Nephron (organoid): ENCODE results near the gene PBOV1.

Experiments
- H3K27ac Mint-ChIP-seq, 3 experiments: 2 replicates each; pipeline ENCODE4 v1.8.0; 2020; ENCODE audit warnings: mixed read lengths in 3 of 3, mild to moderate bottlenecking in 2 of 3, moderate library complexity in 1 of 3
- H3K27me3 Mint-ChIP-seq: 2 replicates; pipeline ENCODE4 v1.8.0; 2021; ENCODE audit warnings: low read depth, mild to moderate bottlenecking, moderate library complexity, mixed read lengths
- H3K36me3 Mint-ChIP-seq: 2 replicates; pipeline ENCODE4 v1.8.0; 2020; ENCODE audit warnings: low read depth, mixed read lengths
- H3K4me1 Mint-ChIP-seq: 2 replicates; pipeline ENCODE4 v1.8.0; 2020; ENCODE audit warnings: mixed read lengths
- H3K4me3 Mint-ChIP-seq, 3 experiments: 2 replicates each; pipeline ENCODE4 v1.8.0; 2020; ENCODE audit warnings: mild to moderate bottlenecking in 3 of 3, mixed read lengths in 3 of 3, moderate library complexity in 2 of 3
- H3K9me3 Mint-ChIP-seq: 2 replicates; pipeline ENCODE4 v1.8.0; 2020; ENCODE audit warnings: mixed read lengths
- TF ChIP-seq, protein P1 (sequence below), 3 experiments: fragments of 200-600 bp; sonication (generic); IDR thresholded peaks; one replicate each; pipeline ENCODE4 v1.5.0; 2021; ENCODE audit warnings: antibody characterized with exemption in 3 of 3; ENCODE audit not compliant: unreplicated experiment in 3 of 3

The PBOV1 gene

DNA sequence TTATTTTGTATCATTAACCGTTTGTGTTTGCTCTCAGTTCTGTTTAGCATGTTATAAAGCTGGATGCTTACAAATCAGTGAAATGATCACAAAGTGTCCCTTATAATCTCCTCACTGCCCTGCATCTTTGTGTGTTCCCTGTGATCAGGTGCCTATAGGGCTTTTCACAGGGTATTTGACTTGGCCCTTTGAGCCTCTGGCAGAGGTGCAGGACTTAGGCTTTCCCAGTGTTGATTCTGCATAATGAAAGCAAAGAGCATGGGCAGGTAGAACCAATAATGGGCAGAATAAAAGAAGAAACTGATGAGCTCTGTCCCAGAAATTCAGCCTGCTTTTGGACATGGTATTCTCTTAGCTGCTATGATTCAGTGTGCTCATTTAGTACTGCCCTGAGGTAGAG, 16.9 kb upstream of the PBOV1 start:
- Mint-ChIP-seq H3K36me3 (no peaks in the 10 kb centered on the region), H3K4me3 (no peak overlapping the region), H3K27ac (no peak overlapping the region), H3K4me1 (peaks cover 13% of the 10 kb centered on the region), H3K27me3 (peaks cover 3% of the 10 kb centered on the region), H3K9me3 (no peaks in the 10 kb centered on the region)
- TF ChIP-seq, protein P1, sequence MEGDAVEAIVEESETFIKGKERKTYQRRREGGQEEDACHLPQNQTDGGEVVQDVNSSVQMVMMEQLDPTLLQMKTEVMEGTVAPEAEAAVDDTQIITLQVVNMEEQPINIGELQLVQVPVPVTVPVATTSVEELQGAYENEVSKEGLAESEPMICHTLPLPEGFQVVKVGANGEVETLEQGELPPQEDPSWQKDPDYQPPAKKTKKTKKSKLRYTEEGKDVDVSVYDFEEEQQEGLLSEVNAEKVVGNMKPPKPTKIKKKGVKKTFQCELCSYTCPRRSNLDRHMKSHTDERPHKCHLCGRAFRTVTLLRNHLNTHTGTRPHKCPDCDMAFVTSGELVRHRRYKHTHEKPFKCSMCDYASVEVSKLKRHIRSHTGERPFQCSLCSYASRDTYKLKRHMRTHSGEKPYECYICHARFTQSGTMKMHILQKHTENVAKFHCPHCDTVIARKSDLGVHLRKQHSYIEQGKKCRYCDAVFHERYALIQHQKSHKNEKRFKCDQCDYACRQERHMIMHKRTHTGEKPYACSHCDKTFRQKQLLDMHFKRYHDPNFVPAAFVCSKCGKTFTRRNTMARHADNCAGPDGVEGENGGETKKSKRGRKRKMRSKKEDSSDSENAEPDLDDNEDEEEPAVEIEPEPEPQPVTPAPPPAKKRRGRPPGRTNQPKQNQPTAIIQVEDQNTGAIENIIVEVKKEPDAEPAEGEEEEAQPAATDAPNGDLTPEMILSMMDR (IDR thresholded peaks at IDR 0.05; ENCODE audit: unreplicated experiment in 3 of 3), result no peak

DNA sequence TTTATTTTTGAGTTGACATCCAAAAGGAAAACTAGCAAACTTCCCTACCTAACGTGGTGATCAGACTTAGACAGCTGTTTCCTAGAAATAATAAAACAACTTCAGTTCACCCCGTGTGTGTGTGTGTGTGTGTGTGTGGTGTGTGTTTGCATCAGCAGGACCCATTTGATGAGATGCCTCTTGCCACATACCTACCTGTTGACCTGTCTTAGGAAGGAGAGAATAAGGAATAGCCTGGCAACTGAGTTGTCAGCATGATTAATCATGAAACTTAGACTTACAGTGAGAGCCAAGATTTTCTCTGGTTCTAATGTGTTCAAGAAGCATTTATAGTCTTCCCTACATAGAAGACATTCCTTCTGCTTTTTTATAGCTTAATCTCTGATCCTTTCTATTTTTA, 16.1 kb upstream of the PBOV1 start:
- peaks cover 3% of the 10 kb centered on the region for H3K27me3 Mint-ChIP-seq
- no peak overlapping the region for H3K27ac Mint-ChIP-seq
- peaks cover 13% of the 10 kb centered on the region for H3K4me1 Mint-ChIP-seq
- H3K9me3 Mint-ChIP-seq, result no peaks in the 10 kb centered on the region
- H3K4me3 Mint-ChIP-seq, result no peak overlapping the region
- TF ChIP-seq, protein P1 (IDR thresholded peaks at IDR 0.05; ENCODE audit: unreplicated experiment in 3 of 3), result no peak
- H3K36me3 Mint-ChIP-seq, result no peaks in the 10 kb centered on the region

GRCh38 chr6:138231381-138231886, 13.1 kb upstream of the PBOV1 start:
- TF ChIP-seq, protein P1 (IDR thresholded peaks at IDR 0.05; ENCODE audit: unreplicated experiment in 3 of 3), result no peak
- Mint-ChIP-seq H3K27me3 (peaks cover 3% of the 10 kb centered on the region), H3K27ac (peak overlapping the region in 1 of 3 experiments; percentile 68), H3K4me3 (no peak overlapping the region), H3K9me3 (no peaks in the 10 kb centered on the region), H3K36me3 (no peaks in the 10 kb centered on the region), H3K4me1 (peaks cover 18% of the 10 kb centered on the region)

DNA sequence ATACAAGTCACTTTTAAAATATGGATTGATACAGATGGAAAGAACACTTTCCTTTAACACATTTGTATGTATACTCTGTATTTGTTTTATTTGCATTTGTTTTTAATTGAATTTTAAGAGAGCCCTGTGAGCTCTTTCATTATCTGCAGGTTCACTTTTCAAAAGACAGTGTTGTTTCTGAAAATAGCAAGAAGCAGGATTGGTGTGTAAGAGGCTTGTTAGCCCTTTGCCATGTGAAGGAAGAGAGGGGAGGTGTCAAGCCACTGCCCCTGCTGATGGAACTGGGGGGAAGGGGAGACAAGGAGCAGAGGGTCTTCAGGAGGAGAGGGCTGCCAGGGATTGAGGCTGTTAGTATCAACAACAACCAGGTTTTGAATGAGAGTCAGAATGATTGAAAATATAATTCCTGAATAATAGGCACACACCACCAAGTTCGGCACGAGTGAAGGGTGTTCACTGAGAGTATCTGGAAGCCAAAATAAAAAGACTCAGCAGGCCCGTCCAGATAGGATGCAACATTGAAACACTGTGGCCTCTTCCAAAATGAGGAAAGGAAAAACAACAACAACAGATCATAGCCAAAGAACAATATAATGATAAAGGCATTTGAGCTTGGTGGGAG, 12.6 kb upstream of the PBOV1 start:
- Mint-ChIP-seq H3K36me3 (no peaks in the 10 kb centered on the region), H3K27ac (peak overlapping the region in 1 of 3 experiments; percentile 68), H3K27me3 (peaks cover 3% of the 10 kb centered on the region), H3K4me3 (no peak overlapping the region), H3K9me3 (no peaks in the 10 kb centered on the region), H3K4me1 (peaks cover 18% of the 10 kb centered on the region)
- TF ChIP-seq, protein P1 (IDR thresholded peaks at IDR 0.05; ENCODE audit: unreplicated experiment in 3 of 3), result no peak

DNA sequence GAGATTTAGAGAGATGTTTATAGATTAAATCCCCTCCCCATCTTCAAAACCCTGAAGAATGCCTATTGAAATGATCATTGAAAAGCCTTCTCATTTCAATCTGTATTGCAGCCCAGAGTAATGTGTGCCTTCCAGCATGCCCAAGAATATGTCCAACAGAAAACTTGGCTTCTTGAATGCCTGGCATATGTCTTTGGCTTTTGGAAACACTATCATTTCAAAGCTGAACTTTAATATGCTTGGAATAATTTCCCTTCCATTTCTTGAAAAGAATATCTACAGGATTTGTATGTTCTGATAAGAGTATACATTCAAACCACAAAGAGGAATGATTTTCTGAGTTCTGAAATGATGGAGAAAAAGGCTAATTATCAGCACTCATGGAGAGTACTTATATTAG, 11.9 kb upstream of the PBOV1 start:
- peaks cover 18% of the 10 kb centered on the region for H3K4me1 Mint-ChIP-seq
- H3K4me3 Mint-ChIP-seq, result no peak overlapping the region
- H3K27me3 Mint-ChIP-seq, result peaks cover 3% of the 10 kb centered on the region
- TF ChIP-seq, protein P1 (IDR thresholded peaks at IDR 0.05; ENCODE audit: unreplicated experiment in 3 of 3), result no peak
- no peaks in the 10 kb centered on the region for H3K36me3 Mint-ChIP-seq
- H3K9me3 Mint-ChIP-seq, result no peaks in the 10 kb centered on the region
- no peak overlapping the region for H3K27ac Mint-ChIP-seq

- Mint-ChIP-seq H3K4me1 (peaks cover 18% of the 10 kb centered on the region), H3K36me3 (no peaks in the 10 kb centered on the region), H3K4me3 (no peak overlapping the region), H3K27me3 (peaks cover 3% of the 10 kb centered on the region), H3K9me3 (no peaks in the 10 kb centered on the region), H3K27ac (peak overlapping the region in 1 of 3 experiments; percentile 26)
- TF ChIP-seq, protein P1 (IDR thresholded peaks at IDR 0.05; ENCODE audit: unreplicated experiment in 3 of 3), result no peak
These were observed 11.4 kb upstream of the PBOV1 start for GRCh38 chr6:138229663-138230179.
